HG03039 (cell line): ENCODE measurements around the gene PFKL.

Source experiments
- ATAC-seq: cut with Tn5 transposase; IDR thresholded peaks from one replicate; pipeline ENCODE4 v1.9.1; 2021; ENCODE audit warnings: mild to moderate bottlenecking, moderate library complexity; ENCODE audit not compliant: unreplicated experiment

PFKL gene

DNA sequence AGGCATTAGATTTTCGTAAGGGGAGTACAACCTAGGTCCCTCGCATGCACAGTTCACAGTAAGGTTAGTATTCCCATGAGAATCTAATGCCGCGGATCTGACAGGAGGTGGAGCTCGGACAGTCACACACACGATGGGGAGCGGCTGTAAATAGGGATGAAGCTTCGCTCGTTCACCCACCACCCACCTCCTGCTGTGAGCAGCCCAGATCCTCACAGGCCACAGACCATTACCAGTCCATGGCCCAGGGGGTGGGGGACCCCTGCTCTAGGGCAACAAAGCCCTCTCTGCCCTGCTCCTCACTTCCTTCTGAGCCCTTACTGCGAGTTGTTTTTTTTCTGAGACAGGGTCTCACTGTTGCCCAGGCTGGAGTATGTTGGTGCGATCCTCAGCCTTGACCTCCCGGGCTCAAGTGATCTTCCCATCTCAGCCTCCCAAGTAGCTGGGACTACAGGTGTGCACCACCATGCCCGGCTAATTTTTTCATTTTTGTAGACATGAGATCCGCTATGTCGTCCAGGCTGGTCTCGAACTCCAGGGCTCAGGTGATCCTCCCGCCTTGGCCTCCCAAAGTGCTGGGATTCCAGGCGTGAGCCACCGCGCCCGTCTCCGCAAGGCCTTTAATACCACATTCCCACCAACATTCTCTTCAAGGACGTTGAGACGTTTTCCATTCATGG is 74.9 kb downstream of the PFKL start:
- ATAC-seq, result no peak

DNA sequence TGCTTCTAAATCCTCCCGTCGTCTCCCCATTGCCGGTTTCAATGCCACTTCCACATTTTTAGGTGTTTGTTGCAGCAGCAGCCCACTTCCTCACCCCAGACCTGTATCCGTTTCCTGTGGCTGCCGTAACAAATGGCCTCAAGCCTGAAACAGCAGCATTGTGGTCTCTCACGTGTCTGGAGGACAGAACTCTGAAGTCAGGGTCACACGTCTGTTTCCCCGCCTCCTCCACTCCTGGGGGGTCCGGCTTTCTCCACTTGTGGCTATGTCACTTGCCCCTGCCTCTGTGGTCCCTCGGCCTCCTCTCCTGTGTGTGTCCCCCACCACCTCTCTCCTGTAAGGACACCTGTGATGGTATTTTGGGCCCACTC is 75.4 kb downstream of the PFKL start:
- no peak for ATAC-seq

DNA sequence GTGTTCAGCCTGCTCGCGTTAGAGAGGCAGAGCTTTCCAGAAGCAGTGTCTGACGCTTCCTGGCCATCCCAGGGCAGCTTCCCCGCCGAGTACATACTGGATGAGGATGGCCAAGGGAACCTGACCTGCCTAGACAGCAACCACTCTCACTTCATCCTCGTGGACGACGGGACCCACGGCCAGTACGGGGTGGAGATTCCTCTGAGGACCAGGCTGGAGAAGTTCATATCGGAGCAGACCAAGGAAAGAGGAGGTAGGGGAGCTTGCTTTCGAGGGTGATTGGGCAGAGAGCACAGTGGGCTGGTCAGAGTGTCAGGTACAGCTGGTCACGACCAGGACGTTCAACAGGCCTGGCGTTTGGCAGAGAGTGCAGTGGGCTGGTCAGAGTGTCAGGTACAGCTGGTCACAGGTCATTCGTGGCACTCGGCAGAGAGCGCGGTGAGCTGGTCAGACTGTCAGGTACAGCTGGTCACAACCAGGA is 75.9 kb downstream of the PFKL start:
- ATAC-seq, result no peak

DNA sequence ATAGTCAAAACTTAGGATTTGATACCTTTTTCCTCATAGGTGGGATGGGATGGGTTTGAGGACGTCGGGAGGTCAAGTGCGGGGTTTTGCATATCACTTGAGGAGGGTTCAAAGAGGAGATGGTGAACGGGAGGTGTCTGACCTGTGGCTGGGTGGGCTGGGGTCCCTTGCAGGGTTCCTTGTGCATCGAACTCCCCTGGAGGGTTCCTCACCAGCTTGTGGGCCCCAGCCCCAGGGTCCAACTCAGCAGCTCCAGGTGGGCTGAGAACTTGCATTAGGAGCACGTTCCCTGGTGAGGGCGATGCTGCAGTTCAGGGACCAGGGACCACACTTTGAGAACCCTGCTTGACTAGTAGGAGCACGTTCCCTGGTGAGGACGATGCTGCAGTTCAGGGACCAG is 76.8 kb downstream of the PFKL start:
- ATAC-seq, result no peak
